ENCODE measurements around the gene EFCAB6. TPM values are rescaled to one million over a fixed set of nuclear protein-coding genes. Genes with fewer than 3 reads are reported as not detected.

EFCAB6 gene
- total and polyA plus RNA-seq, 4 donors: 0.14 to 2.1 (median 0.53) TPM

- no peak for DNase-seq (ENCODE audit: low spot score)
- no peaks in the 10 kb centered on the region for H3K4me1 ChIP-seq (ENCODE audit: control insufficient read depth in 4 of 4, insufficient read depth in 4 of 4, low read length in 3 of 4)
- 75% methylated on average over 3 of the region's 3 CpGs for WGBS
- no peak overlapping the region for H3K27ac ChIP-seq (ENCODE audit: low read depth in 1 of 2, low read length in 2 of 2)
- no peak overlapping the region for H3K4me3 ChIP-seq (ENCODE audit: low read depth in 1 of 3, low read length in 3 of 3)
- H3K9ac ChIP-seq (ENCODE audit: low read depth in 1 of 2, low read length in 2 of 2): no peak overlapping the region
- H3K36me3 ChIP-seq (ENCODE audit: control insufficient read depth in 4 of 4, insufficient read depth in 3 of 4, low read depth in 1 of 4, low read length in 3 of 4): no peaks in the 10 kb centered on the region
- TF ChIP-seq NR2F2 (IDR thresholded peaks at IDR 0.05) (no peak), GABPA (IDR thresholded peaks at IDR 0.05 in 1 of 2, conservative IDR thresholded peaks at IDR 0.05 in 1 of 2) (no peak), REST (IDR thresholded peaks at IDR 0.05) (no peak), RXRA (IDR thresholded peaks at IDR 0.05) (no peak), RAD21 (IDR thresholded peaks at IDR 0.05) (no peak), CTCF (IDR thresholded peaks at IDR 0.05; ENCODE audit: low read depth, low read length, missing input control) (no peak), ZBTB33 (IDR thresholded peaks at IDR 0.05) (no peak), MAX (IDR thresholded peaks at IDR 0.05) (no peak), SP1 (IDR thresholded peaks at IDR 0.05) (no peak), TAF1 (conservative IDR thresholded peaks at IDR 0.05) (no peak), FOXA1 (IDR thresholded peaks at IDR 0.05) (no peak), FOXA2 (IDR thresholded peaks at IDR 0.05) (no peak), HNF4A (conservative IDR thresholded peaks at IDR 0.05) (no peak), HNF4G (IDR thresholded peaks at IDR 0.05) (no peak), ATF3 (IDR thresholded peaks at IDR 0.05) (no peak), YY1 (IDR thresholded peaks at IDR 0.05) (no peak), JUND (IDR thresholded peaks at IDR 0.05) (no peak), EGR1 (IDR thresholded peaks at IDR 0.05; ENCODE audit: low read depth in 2 of 2) (no peak)
- H3K27me3 ChIP-seq (ENCODE audit: control insufficient read depth in 4 of 4, insufficient read depth in 4 of 4, low read length in 3 of 4): no peaks in the 10 kb centered on the region
- peaks cover 0 to 7% (median 6%) of the 10 kb centered on the region in 4 donors for H3K9me3 ChIP-seq (ENCODE audit: control insufficient read depth in 4 of 4, low read length in 3 of 4)
Observed at GRCh38 chr22:43639228-43639948, 172.7 kb downstream of the EFCAB6 start.
